PFSK-1 (cell line): ENCODE measurements around the gene EFR3B.

ENCODE experiments used
- REST ChIP-seq, 2 experiments: IDR thresholded peaks; 2 replicates each; pipeline versions ENCODE4 v1.6.1 to v1.8.0; 2011 to 2012; ENCODE audit warnings: low read depth in 2 of 2, low read length in 2 of 2, control low read depth in 1 of 2, inconsistent platforms in 1 of 2, mild to moderate bottlenecking in 1 of 2, moderate library complexity in 1 of 2; ENCODE audit not compliant: insufficient read depth in 1 of 2
- TAF1 ChIP-seq: IDR thresholded peaks from 2 replicates; pipeline ENCODE4 v1.6.1; 2012; ENCODE audit warnings: low read length, control low read depth, borderline replicate concordance; ENCODE audit not compliant: insufficient read depth

- no peak for TF ChIP-seq TAF1
- TF ChIP-seq REST (IDR thresholded peaks at IDR 0.05; ENCODE audit: insufficient read depth in 1 of 2, low read depth in 2 of 2, low read length in 2 of 2) = no peak
These were observed 11.2 kb downstream of the EFR3B start for GRCh38 chr2:25053041-25053440.
